Raji (cell line): ENCODE measurements around the gene ZCCHC12.

ENCODE experiments used
- POLR2A ChIP-seq: IDR thresholded peaks from 2 replicates; pipeline ENCODE4 v1.6.1; 2011; ENCODE audit warnings: low read depth, low read length, control low read depth; ENCODE audit not compliant: insufficient read depth

Gene ZCCHC12

DNA sequence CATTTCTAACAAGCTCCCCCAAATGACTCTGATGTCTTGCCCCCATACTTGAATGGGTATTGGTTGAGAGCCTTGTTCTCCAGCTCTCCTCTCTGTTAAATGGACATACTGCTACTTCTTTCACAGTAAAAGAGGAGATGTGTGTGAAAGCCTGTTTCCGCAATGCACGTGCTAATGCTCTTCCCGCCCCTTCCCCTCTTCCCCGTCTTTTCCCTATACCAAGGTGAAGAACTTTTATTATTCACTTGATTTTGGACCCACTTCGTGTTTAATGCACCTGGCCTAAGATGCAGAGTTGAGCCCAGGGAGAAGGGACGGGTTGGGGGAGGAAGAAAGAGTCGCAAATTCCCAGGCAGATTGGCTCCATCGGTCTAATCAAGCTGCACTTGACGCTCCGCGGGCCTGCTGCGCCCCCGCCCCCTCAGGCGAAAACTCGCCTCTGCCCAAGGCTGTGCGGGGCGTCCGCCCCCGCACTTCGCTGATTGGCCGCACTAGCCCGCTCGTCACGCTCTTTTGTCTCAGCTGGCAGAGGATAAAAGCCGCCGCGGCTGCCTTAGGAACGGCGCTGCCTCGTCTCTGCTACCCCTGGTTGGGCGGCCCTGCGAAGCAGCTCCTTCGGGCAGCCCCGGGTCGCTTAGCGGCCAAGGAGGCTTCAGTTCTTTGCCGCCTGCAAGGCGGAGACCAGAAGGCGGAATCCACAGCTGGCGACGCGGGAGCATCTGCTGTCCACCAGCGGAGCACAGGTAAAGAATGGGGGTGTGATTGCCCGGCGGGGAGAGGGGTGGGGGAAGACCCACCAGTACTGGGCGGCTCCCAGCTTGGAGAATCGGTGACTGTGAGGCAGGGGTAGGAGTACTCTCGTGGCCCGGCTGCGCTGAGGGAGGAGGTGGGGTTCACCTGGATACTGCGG, at the start of gene ZCCHC12:
ZCCHC12 (plus strand) TSS at position 562 of the 910 bp plus-strand sequence. CDS start 1,421 bp downstream, outside the sequence.
- no peak for TF ChIP-seq POLR2A

- no peak for TF ChIP-seq POLR2A
Measured at GRCh38 chrX:118779581-118779980, 44.0 kb upstream of the ZCCHC12 start.

GRCh38 chrX:118780509-118780908, 43.1 kb upstream of the ZCCHC12 start:
- TF ChIP-seq POLR2A, result no peak

- no peak for TF ChIP-seq POLR2A
Measured at GRCh38 chrX:118780911-118781310, 42.7 kb upstream of the ZCCHC12 start.

- TF ChIP-seq POLR2A, result no peak
Measured at GRCh38 chrX:118795528-118796280, 27.9 kb upstream of the ZCCHC12 start.

DNA sequence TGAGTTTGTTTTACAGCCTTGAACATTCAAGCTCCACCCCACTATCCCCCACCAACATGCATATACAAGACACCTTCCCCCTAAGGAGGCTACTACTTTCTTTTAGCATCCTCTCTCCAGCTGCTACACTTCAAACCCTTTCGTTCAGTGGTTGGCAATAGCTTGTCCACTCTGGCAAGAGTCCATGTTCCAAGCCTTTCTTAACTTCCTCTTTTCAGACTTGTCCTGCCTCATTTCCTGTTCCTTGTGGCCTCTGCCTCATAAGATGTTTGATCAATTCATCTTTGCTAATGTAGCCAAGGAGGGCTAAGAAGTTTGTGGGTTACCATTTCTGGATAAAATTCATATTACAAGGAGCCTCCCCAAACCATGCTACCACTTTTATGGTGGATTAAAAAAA, 20.8 kb upstream of the ZCCHC12 start:
- no peak for TF ChIP-seq POLR2A

- TF ChIP-seq POLR2A, result no peak
Measured at GRCh38 chrX:118807151-118808017, 16.2 kb upstream of the ZCCHC12 start.

DNA sequence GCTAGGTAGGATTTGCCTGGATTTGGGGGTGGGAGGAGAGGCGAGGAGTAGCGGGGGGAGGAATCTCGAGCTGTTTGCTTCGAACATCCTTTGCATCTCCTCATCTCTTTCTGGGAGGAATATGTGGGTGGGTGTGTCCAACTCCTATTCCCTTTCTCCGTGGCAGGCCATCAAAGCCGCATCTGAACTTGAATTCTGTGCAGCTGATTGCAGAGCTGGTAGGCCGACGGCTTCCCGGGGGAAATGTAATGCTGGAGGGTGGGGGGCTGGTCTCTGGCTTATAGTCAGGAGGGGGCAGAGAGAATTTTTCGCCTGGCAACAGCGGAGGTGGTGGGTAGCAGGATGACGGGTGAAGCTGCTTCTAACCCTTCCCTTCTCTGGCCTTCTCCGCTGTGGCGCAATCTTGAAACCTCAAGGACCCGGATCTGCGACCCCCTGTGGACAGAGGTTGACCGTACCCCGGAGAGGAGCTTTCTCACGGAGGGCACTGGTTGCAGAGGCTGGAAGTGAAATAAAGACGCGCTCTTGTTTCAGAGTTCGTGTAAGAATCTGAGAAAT, 628 bp downstream of the ZCCHC12 start:
- TF ChIP-seq POLR2A, result no peak

GRCh38 chrX:118825227-118825626, 1.6 kb downstream of the ZCCHC12 start:
- TF ChIP-seq POLR2A, result no peak

DNA sequence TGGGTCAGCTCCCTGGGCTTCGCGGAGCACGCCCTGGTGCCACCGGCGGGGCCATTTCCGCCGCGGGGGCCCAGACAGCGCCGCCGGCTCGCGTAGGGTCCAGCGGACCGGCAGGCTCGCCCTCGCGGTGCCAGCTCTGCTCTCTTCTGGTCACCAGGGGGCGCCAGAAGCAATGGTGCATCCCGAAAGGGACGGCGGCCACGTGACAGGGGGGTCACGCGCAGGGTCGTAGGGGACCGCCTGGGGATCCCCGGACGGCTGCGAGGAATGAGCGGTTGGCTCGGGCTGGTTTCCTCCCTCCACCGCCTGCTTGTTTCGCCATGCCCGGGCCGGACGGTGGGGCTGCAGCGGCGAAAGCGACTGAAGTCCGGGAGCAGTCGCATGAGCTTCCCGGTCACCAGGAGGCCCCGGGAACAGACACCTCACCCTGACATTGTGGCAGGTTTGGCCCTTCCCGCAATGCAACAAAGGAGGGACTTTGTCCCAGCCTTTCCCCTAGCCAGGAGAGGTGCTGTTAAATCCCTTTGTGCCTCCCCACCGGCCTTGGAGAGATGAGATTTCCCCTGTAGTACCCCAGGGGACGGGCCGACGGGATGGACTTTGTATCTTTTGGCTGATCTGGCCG, 15.8 kb downstream of the ZCCHC12 start:
- no peak for TF ChIP-seq POLR2A

DNA sequence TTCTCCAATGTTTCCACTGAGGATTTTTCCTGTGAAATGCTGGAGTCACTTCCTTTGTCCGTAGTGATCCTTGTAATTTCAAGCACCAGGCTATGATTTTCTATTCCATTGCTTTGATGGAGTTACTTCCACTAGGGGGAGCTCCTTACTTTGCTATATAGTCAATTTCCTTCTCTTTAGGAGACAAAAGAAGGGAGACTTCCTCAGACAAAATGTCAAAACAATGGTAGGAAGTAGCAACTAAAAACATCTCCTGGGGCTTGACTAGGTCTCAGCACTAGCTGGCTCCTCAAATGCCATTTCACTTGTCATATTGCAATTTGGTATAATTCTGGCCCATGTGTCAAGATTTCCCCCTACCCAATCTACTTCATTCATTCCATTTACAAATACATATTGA, 24.1 kb downstream of the ZCCHC12 start:
- TF ChIP-seq POLR2A, result no peak

DNA sequence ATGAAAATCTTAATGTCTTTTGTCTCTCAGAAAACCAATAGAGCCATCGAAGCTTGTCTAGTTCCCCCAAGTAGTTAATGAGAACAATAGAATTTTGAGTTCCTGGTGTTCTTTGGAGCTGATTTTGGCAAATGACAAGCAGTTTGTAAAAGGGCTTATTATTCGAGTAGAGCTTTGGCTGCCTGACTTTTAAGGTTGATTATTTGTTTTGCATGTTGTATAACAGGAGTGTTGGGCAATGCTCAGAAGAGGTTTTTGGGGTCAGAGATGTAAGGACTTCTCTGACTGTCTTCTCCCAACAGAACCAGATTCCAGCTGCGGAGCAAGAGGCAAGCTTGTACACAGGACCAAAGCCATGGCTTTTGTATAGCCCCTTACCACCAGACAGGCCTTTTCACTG, 30.0 kb downstream of the ZCCHC12 start:
- no peak for TF ChIP-seq POLR2A

- TF ChIP-seq POLR2A, result no peak
Measured at GRCh38 chrX:118855681-118856310, 32.2 kb downstream of the ZCCHC12 start.

- TF ChIP-seq POLR2A, result no peak
Measured at GRCh38 chrX:118857006-118857405, 33.4 kb downstream of the ZCCHC12 start.
